D721Med (cell line): ENCODE results near the gene MUTYH.
"Not testable (repeated sequence)": the region's sequence is repeated elsewhere in the genome, so short reads cannot be mapped to it uniquely, and the experiment has no call there.

Experiments
- DNase-seq: peaks from one replicate; pipeline ENCODE4 v3.0.0; 2011; ENCODE audit warnings: low spot score; ENCODE audit not compliant: insufficient read length
- FAIRE-seq: peaks from 2 replicates; lab custom pipeline; 2011; peaks lifted over from hg19 to GRCh38; lab: Jason Lieb, UNC
- CTCF ChIP-seq: IDR thresholded peaks from 2 replicates; pipeline ENCODE4 v1.5.1; 2012; ENCODE audit warnings: mild to moderate bottlenecking, control low read depth; ENCODE audit not compliant: insufficient read depth; ENCODE audit errors: missing control alignments

MUTYH gene

GRCh38 chr1:45299296-45299695 lies 40.9 kb downstream of the MUTYH start:
- FAIRE-seq (no peak), DNase-seq (no peak)
- TF ChIP-seq CTCF, result no peak

GRCh38 chr1:45297666-45298356 lies 42.4 kb downstream of the MUTYH start:
- DNase-seq (no peak), FAIRE-seq (no peak)
- no peak for TF ChIP-seq CTCF

GRCh38 chr1:45291716-45292115 lies 48.5 kb downstream of the MUTYH start:
- DNase-seq (no peak), FAIRE-seq (no peak)
- no peak for TF ChIP-seq CTCF

GRCh38 chr1:45291002-45291401 lies 49.2 kb downstream of the MUTYH start:
- DNase-seq, FAIRE-seq: not testable (repeated sequence)

GRCh38 chr1:45286521-45286920 lies 53.7 kb downstream of the MUTYH start:
- FAIRE-seq, DNase-seq: not testable (repeated sequence)

GRCh38 chr1:45284858-45285257 lies 55.4 kb downstream of the MUTYH start:
- DNase-seq, FAIRE-seq: not testable (repeated sequence)

- no peak for TF ChIP-seq CTCF
- FAIRE-seq (no peak), DNase-seq (no peak)
Measured at GRCh38 chr1:45282351-45282750, 57.9 kb downstream of the MUTYH start.
